Middle frontal gyrus (tissue), 1 donor: ENCODE measurements around the gene SMTN.

ENCODE experiments used
- DNase-seq: peaks from one replicate; pipeline ENCODE4 v3.0.0-alpha.2; 2015; ENCODE audit warnings: low spot score; ENCODE audit errors: extremely low spot score

Gene SMTN

DNA sequence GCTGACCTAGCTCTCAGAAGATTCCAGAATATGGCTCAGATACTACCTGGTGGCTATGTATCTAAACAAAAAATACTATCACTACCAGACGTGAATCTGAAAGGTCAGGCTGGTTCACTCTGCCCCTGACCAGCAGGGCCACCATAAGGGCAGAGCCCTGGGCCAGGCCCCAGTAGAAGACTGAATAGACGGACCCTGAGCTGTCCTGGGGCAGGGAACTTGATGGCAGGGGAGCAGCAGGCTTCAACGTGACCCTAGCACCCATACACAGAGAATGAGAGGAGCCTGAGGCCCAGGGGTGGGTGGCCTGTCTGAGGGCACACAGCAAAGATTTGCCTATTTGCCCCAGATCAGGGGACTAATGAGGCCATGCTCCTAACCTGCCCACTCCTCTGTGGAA lies 72.2 kb downstream of the SMTN start:
- no peak for DNase-seq
